Umbilical cord (tissue), 2 donors: ENCODE results near the gene LEPR. TPM values are rescaled to one million over a fixed set of nuclear protein-coding genes. Genes with fewer than 3 reads are reported as not detected.
A peak's percentile ranks its signal among the peaks of the same experiment; 100 is the strongest.
"Not testable (repeated sequence)": the region's sequence is repeated elsewhere in the genome, so short reads cannot be mapped to it uniquely, and the experiment has no call there.

Source experiments
- DNase-seq: peaks from one replicate; pipeline ENCODE4 v3.0.0-alpha.2; 2015; ENCODE audit warnings: low spot score
- total RNA-seq: library from RNA; depleted of rRNA; stranded (reverse); fragments of >200 nt; gene quantifications from one replicate; pipeline ENCODE4 v1.2.3, GENCODE V29; 2014; ENCODE audit warnings: low replicate concordance; ENCODE audit not compliant: insufficient read depth

Gene LEPR
- total RNA-seq, result 25.3 TPM

- no peak for DNase-seq
Measured at GRCh38 chr1:65420590-65421350, at the start of gene LEPR, which contains the start of gene LEPROT. Gene LEPR, plus strand, starts transcription at chr1:65420668. Its CDS starts 144,898 bp downstream, at chr1:65565566. Gene LEPROT, plus strand, starts transcription at chr1:65420668. Its CDS starts 57 bp downstream, at chr1:65420725.

- DNase-seq, result no peak
Measured at GRCh38 chr1:65371544-65371943, 48.9 kb upstream of the LEPR start.

GRCh38 chr1:65372557-65372956, 47.9 kb upstream of the LEPR start:
- DNase-seq, result peak; percentile 23

GRCh38 chr1:65377496-65378246, 42.8 kb upstream of the LEPR start:
- no peak for DNase-seq

- DNase-seq, result peak; percentile 46
Measured at GRCh38 chr1:65378247-65378946, 42.1 kb upstream of the LEPR start.

- DNase-seq, result not testable (repeated sequence)
Measured at GRCh38 chr1:65384426-65384825, 36.0 kb upstream of the LEPR start.

- DNase-seq, result no peak
Measured at GRCh38 chr1:65386439-65386838, 34.0 kb upstream of the LEPR start.

GRCh38 chr1:65387821-65388220, 32.6 kb upstream of the LEPR start:
- no peak for DNase-seq

GRCh38 chr1:65388908-65389695, 31.4 kb upstream of the LEPR start:
- no peak for DNase-seq

GRCh38 chr1:65392497-65392896, 28.0 kb upstream of the LEPR start:
- no peak for DNase-seq

GRCh38 chr1:65393347-65393746, 27.1 kb upstream of the LEPR start:
- DNase-seq, result no peak

GRCh38 chr1:65393928-65394327, 26.5 kb upstream of the LEPR start:
- DNase-seq, result no peak

GRCh38 chr1:65395887-65396612, 24.4 kb upstream of the LEPR start:
- no peak for DNase-seq

GRCh38 chr1:65398083-65398482, 22.4 kb upstream of the LEPR start:
- no peak for DNase-seq

- DNase-seq, result no peak
Measured at GRCh38 chr1:65399003-65399402, 21.5 kb upstream of the LEPR start.

- DNase-seq, result no peak
Measured at GRCh38 chr1:65401612-65402011, 18.9 kb upstream of the LEPR start.

- DNase-seq, result peak; percentile 82
Measured at GRCh38 chr1:65404941-65405340, 15.5 kb upstream of the LEPR start.

- DNase-seq, result no peak
Measured at GRCh38 chr1:65407877-65408276, 12.6 kb upstream of the LEPR start.

GRCh38 chr1:65409314-65409713, 11.2 kb upstream of the LEPR start:
- DNase-seq, result no peak

- no peak for DNase-seq
Measured at GRCh38 chr1:65409816-65410326, 10.6 kb upstream of the LEPR start.
